Osteocyte (in vitro differentiated cells): ENCODE data around the gene GALNT2. TPM values are rescaled to one million over a fixed set of nuclear protein-coding genes. Genes with fewer than 3 reads are reported as not detected.

Experiments
- DNase-seq: peaks from one replicate; pipeline ENCODE4 v3.0.0; 2021; ENCODE audit warnings: mixed read lengths; ENCODE audit not compliant: unreplicated experiment; ENCODE audit errors: extremely low spot score
- H3K27ac Mint-ChIP-seq: one replicate; pipeline ENCODE4 v1.8.0; 2021; ENCODE audit warnings: mild to moderate bottlenecking, mixed read lengths; ENCODE audit not compliant: unreplicated experiment
- H3K27me3 Mint-ChIP-seq: one replicate; pipeline ENCODE4 v1.8.0; 2021; ENCODE audit warnings: mixed read lengths; ENCODE audit not compliant: unreplicated experiment
- H3K36me3 Mint-ChIP-seq: one replicate; pipeline ENCODE4 v1.8.0; 2021; ENCODE audit warnings: mixed read lengths; ENCODE audit not compliant: unreplicated experiment
- H3K4me1 Mint-ChIP-seq: one replicate; pipeline ENCODE4 v1.8.0; 2021; ENCODE audit warnings: mixed read lengths; ENCODE audit not compliant: unreplicated experiment
- H3K4me3 Mint-ChIP-seq: one replicate; pipeline ENCODE4 v1.8.0; 2021; ENCODE audit warnings: mild to moderate bottlenecking, moderate library complexity, mixed read lengths; ENCODE audit not compliant: unreplicated experiment
- H3K9me3 Mint-ChIP-seq: one replicate; pipeline ENCODE4 v1.8.0; 2021; ENCODE audit warnings: mixed read lengths; ENCODE audit not compliant: unreplicated experiment
- total RNA-seq: library from RNA; stranded (reverse); gene quantifications from 2 replicates; pipeline ENCODE4 v1.2.1, GENCODE V29; 2021
- TF ChIP-seq, protein P1 (sequence below): fragments of 200-600 bp; sonication (generic); IDR thresholded peaks from 2 replicates; pipeline ENCODE4 v1.5.0; 2021; ENCODE audit warnings: antibody characterized with exemption, mild to moderate bottlenecking, moderate library complexity

GALNT2 gene
- total RNA-seq, 1 donor from 2014 or later = 149 TPM

DNA sequence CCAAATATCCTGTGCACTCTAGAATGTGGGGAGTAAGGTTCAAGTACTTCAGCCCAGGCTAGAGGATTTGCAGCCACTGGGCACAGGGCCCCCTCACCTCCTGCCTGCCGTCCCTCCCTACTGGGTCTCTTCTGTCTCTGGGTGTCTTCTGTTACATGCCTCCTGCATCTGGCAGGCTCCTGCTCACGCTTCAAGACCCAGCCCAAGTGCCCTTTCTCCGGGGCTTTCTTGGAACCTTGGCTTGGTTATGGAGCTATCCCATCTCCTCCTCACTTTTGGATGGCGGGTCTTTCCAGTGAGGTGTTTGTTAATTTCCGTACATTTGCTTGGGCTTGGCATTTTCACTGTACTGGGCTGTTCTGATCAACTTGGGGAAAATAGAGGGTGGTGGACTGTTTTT lies 129.0 kb downstream of the GALNT2 start:
- no peak overlapping the region for H3K4me3 Mint-ChIP-seq
- H3K9me3 Mint-ChIP-seq = no peaks in the 10 kb centered on the region
- TF ChIP-seq, protein P1, sequence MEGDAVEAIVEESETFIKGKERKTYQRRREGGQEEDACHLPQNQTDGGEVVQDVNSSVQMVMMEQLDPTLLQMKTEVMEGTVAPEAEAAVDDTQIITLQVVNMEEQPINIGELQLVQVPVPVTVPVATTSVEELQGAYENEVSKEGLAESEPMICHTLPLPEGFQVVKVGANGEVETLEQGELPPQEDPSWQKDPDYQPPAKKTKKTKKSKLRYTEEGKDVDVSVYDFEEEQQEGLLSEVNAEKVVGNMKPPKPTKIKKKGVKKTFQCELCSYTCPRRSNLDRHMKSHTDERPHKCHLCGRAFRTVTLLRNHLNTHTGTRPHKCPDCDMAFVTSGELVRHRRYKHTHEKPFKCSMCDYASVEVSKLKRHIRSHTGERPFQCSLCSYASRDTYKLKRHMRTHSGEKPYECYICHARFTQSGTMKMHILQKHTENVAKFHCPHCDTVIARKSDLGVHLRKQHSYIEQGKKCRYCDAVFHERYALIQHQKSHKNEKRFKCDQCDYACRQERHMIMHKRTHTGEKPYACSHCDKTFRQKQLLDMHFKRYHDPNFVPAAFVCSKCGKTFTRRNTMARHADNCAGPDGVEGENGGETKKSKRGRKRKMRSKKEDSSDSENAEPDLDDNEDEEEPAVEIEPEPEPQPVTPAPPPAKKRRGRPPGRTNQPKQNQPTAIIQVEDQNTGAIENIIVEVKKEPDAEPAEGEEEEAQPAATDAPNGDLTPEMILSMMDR = no peak

DNA sequence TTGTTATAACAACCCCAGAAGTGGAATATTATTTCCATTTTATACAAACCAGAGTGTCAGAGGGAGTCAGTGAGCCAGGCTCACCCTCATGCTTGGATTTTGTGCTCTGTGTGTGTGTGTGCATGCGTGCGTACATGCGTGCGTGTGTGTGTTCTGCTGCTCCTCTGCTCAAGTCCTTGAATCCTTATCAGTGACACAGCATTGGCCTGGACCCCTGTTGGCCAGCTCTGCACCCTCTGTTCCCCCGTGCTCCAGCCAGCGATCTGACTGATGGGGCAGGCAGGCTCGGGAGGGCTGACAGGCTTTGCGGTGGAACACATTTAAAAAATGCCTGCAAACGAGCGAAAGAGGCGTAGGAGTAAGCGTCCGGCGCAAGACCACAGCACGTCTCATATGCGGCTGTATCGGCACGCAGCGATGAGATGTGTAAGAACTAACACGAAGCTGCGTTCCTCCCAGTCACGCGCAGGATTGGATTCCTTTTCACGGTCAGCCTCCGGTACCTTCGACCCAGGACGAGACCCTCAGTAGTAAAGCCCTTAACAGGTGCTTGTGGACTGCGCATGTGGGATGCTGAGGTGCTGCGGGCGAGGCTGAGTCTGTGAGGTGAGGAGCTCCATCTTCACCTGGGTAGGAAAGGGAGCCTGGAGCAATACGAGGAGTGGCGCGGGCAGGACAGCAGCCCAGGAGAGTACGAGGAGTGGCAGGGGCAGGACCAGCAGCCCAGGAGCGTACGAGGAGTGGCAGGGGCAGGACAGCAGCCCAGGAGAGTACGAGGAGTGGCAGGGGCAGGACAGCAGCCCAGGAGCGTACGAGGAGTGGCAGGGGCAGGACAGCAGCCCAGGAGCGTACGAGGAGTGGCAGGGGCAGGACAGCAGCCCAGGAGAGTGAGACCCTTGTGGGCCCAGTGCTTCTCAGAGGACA lies 130.9 kb downstream of the GALNT2 start:
- H3K36me3 Mint-ChIP-seq = peaks cover 17% of the 10 kb centered on the region
- no peak overlapping the region for H3K27ac Mint-ChIP-seq
- H3K4me3 Mint-ChIP-seq = no peak overlapping the region
- TF ChIP-seq, protein P1 = no peak
- peaks cover 17% of the 10 kb centered on the region for H3K4me1 Mint-ChIP-seq
- no peaks in the 10 kb centered on the region for H3K9me3 Mint-ChIP-seq
- DNase-seq = no peak
- H3K27me3 Mint-ChIP-seq = no peaks in the 10 kb centered on the region

More for the DNA sequence above, 129.0 kb downstream of the GALNT2 start:
- DNase-seq = no peak
- Mint-ChIP-seq H3K27ac (no peak overlapping the region), H3K36me3 (peaks cover 12% of the 10 kb centered on the region), H3K27me3 (no peaks in the 10 kb centered on the region), H3K4me1 (peaks cover 27% of the 10 kb centered on the region)

DNA sequence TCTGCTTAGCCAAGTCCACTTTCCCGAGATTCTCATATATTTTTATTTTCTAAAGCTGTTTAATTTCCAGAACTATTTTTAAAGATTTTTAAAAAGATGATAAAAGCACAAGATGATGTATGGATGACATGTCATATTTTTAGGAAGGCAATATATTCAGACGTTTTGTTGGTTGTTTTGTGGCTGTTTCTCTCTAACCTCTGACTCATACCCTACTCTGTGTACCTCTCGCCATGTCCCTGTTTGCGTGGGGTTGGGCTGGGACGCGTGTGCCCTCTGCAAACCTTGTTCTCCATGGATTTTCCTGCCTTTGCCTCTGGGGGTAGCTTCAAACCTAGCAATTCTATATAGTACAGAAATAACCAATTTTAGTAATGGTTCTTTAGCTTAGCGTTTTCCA lies 132.0 kb downstream of the GALNT2 start:
- Mint-ChIP-seq H3K36me3 (peaks cover 19% of the 10 kb centered on the region), H3K27ac (no peak overlapping the region), H3K4me1 (peaks cover 17% of the 10 kb centered on the region), H3K9me3 (no peaks in the 10 kb centered on the region), H3K27me3 (no peaks in the 10 kb centered on the region), H3K4me3 (no peak overlapping the region)
- no peak for DNase-seq
- TF ChIP-seq, protein P1 = no peak

DNA sequence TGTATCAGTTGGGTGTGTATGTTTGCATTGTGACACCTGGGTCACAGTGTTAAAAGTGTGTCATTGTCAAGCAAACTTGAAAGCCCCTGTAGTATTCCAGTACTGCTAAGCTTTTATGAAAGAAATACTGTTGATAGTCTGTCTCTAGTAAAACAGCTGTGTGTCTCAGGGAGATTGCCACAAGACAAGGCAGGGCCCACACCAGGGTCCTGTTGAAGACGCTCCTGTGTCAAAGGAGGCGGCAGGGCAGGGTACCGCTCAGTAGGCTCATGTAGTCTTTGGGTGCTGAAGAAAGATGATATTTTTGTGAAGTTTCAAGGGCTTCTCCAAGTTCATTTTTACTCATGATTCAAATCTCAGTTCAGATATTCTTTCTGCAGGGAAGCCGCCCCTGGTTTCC lies 132.5 kb downstream of the GALNT2 start:
- TF ChIP-seq, protein P1 = no peak
- Mint-ChIP-seq H3K4me1 (peaks cover 17% of the 10 kb centered on the region), H3K27me3 (no peaks in the 10 kb centered on the region), H3K4me3 (no peak overlapping the region), H3K27ac (no peak overlapping the region), H3K9me3 (no peaks in the 10 kb centered on the region), H3K36me3 (peaks cover 20% of the 10 kb centered on the region)
- no peak for DNase-seq

DNA sequence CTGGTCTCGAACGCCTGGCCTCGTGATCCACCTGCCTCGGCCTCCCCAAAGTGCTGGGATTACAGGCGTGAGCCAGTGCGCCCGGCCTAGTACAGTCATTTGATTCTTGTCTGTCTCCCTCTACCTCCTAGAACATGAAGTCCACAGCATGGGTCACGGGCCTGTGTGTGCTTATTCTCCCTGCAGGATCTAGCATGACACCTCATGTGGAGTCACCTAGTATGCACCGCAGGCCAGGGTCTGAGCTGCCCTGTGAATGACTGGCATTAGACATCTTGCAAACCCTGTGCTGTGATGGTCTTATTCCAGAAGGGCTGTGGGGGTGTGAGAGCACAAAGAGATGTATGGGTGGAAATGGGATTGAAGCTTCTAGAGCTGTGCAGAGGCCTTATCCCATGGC lies 133.2 kb downstream of the GALNT2 start:
- DNase-seq = no peak
- Mint-ChIP-seq H3K4me3 (no peak overlapping the region), H3K27me3 (no peaks in the 10 kb centered on the region), H3K9me3 (no peaks in the 10 kb centered on the region), H3K4me1 (peaks cover 15% of the 10 kb centered on the region), H3K27ac (no peak overlapping the region), H3K36me3 (peaks cover 20% of the 10 kb centered on the region)
- TF ChIP-seq, protein P1 = no peak
